Vagina (tissue), 2 donors: ENCODE data around the gene HOXC10.

Experiments used
- POLR2A ChIP-seq, 2 donors: fragments of 450-650 bp; IDR thresholded peaks; one replicate each; pipeline ENCODE4 v1.6.1; 2017; ENCODE audit warnings: antibody characterized with exemption in 2 of 2, mild to moderate bottlenecking in 2 of 2, moderate library complexity in 2 of 2
- POLR2AphosphoS5 ChIP-seq, 2 donors: sonication (generic); formaldehyde crosslinking; IDR thresholded peaks; one replicate each; pipeline ENCODE4 v1.9.0; 2017; ENCODE audit warnings: antibody characterized with exemption in 2 of 2, mild to moderate bottlenecking in 2 of 2, low read depth in 1 of 2; ENCODE audit not compliant: insufficient read depth in 1 of 2
- TF ChIP-seq, protein P1 (sequence below), 3 experiments: fragments of 450-650 bp in 2 of 3; fragments of 200-600 bp in 1 of 3; sonication (generic) in 1 of 3; IDR thresholded peaks; one replicate each; pipeline ENCODE4 v1.5.1; 2017 to 2019; ENCODE audit warnings: antibody characterized with exemption in 3 of 3, mild to moderate bottlenecking in 2 of 3, moderate library complexity in 2 of 3

DNA sequence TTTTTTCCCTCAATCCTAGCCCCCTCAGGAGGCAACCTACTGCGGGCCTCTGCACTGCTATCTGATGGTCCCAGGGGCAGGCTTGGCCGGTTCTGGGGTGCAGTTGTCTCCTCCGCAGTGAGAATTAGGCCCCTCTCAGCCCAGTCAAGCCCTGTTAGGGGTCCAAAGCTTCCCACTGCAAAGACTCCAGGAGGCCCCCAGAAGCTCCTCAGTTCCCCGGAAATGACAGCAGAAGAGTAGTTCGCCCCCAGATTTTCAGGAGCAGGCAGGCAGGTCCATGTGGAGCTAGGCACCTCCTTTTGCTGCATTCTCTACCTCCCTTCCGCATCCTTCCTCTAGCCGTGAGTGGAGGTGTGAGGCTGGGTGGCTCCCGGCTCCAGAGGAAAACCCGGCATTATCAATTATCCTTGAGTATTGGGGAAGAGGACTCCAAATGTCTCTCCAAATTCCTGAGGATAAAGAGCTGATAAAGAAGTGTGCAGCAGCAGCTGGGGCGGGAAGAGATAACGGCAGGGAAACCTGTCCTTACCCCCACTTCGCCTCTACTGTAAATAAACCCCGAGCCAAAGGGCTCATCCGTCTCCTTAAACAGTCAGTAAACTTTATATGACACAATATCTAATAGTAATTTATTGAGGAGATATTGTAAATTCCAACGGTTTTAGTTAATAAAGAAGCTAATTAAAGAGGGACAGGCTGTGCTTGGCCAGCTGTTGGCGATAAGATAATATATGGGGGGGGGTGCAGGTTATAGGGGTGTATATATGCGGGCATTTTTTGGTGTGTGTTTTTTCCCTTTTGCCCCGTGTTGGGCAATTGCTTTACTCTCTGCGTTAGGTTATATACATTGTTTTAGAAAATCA, 30.9 kb upstream of the HOXC10 start:
- TF ChIP-seq POLR2A (IDR thresholded peaks at IDR 0.05) (no peak), POLR2AphosphoS5 (IDR thresholded peaks at IDR 0.05; ENCODE audit: insufficient read depth in 1 of 2, low read depth in 1 of 2) (no peak)
- TF ChIP-seq, protein P1, sequence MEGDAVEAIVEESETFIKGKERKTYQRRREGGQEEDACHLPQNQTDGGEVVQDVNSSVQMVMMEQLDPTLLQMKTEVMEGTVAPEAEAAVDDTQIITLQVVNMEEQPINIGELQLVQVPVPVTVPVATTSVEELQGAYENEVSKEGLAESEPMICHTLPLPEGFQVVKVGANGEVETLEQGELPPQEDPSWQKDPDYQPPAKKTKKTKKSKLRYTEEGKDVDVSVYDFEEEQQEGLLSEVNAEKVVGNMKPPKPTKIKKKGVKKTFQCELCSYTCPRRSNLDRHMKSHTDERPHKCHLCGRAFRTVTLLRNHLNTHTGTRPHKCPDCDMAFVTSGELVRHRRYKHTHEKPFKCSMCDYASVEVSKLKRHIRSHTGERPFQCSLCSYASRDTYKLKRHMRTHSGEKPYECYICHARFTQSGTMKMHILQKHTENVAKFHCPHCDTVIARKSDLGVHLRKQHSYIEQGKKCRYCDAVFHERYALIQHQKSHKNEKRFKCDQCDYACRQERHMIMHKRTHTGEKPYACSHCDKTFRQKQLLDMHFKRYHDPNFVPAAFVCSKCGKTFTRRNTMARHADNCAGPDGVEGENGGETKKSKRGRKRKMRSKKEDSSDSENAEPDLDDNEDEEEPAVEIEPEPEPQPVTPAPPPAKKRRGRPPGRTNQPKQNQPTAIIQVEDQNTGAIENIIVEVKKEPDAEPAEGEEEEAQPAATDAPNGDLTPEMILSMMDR (IDR thresholded peaks at IDR 0.05), result no peak
